HCT116 (cell line): Measurements from ENCODE around the gene CAMP. TPM values are rescaled to one million over a fixed set of nuclear protein-coding genes. Genes with fewer than 3 reads are reported as not detected.

Experiments used
- ATAC-seq: fragments of 200-7000 bp; cut with Tn5 transposase; 2 replicates; pipeline ENCODE4 v1.9.1; 2020; ENCODE audit warnings: mild to moderate bottlenecking, moderate library complexity
- BruUV-seq: library from RNA; stranded (reverse); fragments of 400-500 nt; replicated peaks from 2 replicates; lab custom pipeline; 2021; lab: Mats Ljungman, UMichigan
- CTCF ChIA-PET: fragments of 300-600 bp; sonication (Branson Sonifier 250); formaldehyde crosslinking; loops from one replicate; lab custom pipeline; 2021; ENCODE audit warnings: antibody characterized with exemption; lab: Charles Lee
- POLR2A ChIA-PET: fragments of 300-600, 350-600 bp; sonication (Branson Sonifier 250); formaldehyde crosslinking; loops from one replicate; lab custom pipeline; 2021; ENCODE audit warnings: antibody characterized with exemption; lab: Charles Lee
- RAD21 ChIA-PET, 2 experiments: fragments of 300-600 bp; sonication (Branson Sonifier 250); formaldehyde crosslinking; loops; one replicate each; lab custom pipeline; 2023; ENCODE audit warnings: low total read pairs in 2 of 2; ENCODE audit not compliant: uncharacterized antibody in 2 of 2, unreplicated experiment in 2 of 2, low non-redundant PET in 1 of 2; lab: Charles Lee
- DNase-seq: peaks from one replicate; pipeline ENCODE4 v3.0.0-alpha.2; 2010; ENCODE audit warnings: low read depth, low spot score
- H2AFZ ChIP-seq: fragments of 200-600 bp; shearing (Covaris generic), sonication (generic); 2 replicates; pipeline ENCODE4 v1.6.1; 2017; ENCODE audit warnings: low read depth, mixed run types, mixed read lengths, antibody characterized with exemption, low read length; ENCODE audit not compliant: poor library complexity, severe bottlenecking
- H3K27ac ChIP-seq: 2 replicates; pipeline ENCODE4 v1.5.1; 2012; ENCODE audit warnings: low read depth, low read length
- H3K27me3 ChIP-seq: fragments of 200-600 bp; sonication (generic); 2 replicates; pipeline ENCODE4 v1.6.1; 2016; ENCODE audit warnings: mixed run types, low read length, mixed read lengths; ENCODE audit not compliant: insufficient read depth
- H3K36me3 ChIP-seq, 2 experiments: fragments of 200-500 bp in 1 of 2; fragments of 200-600 bp in 1 of 2; sonication (Bioruptor generic) in 1 of 2; sonication (generic) in 1 of 2; 2 replicates each; pipeline versions ENCODE4 v1.5.1 to v1.6.1; 2014 to 2016; ENCODE audit warnings: low read length in 2 of 2, inconsistent platforms in 1 of 2, mixed read lengths in 1 of 2, mixed run types in 1 of 2; ENCODE audit not compliant: insufficient read depth in 2 of 2, control insufficient read depth in 1 of 2
- H3K4me1 ChIP-seq, 2 experiments: fragments of 200-600 bp in 1 of 2; sonication (generic) in 1 of 2; 2 replicates each; pipeline versions ENCODE4 v1.5.1 to v1.6.1; 2012 to 2017; ENCODE audit warnings: low read length in 2 of 2, inconsistent platforms in 1 of 2, mild to moderate bottlenecking in 1 of 2, mixed read lengths in 1 of 2, mixed run types in 1 of 2, moderate library complexity in 1 of 2; ENCODE audit not compliant: insufficient read depth in 2 of 2, control insufficient read depth in 1 of 2
- H3K4me2 ChIP-seq: fragments of 200-600 bp; sonication (generic); 2 replicates; pipeline ENCODE4 v1.6.1; 2017; ENCODE audit warnings: mixed run types, low read length, mixed read lengths
- H3K4me3 ChIP-seq, 2 experiments: fragments of 200-600 bp in 1 of 2; sonication (generic) in 1 of 2; replicated peaks in 1 of 2; 2 replicates each; pipeline ENCODE4 v1.5.1; 2011 to 2016; ENCODE audit warnings: low read length in 2 of 2, control low read depth in 1 of 2, low read depth in 1 of 2, mild to moderate bottlenecking in 1 of 2, mixed read lengths in 1 of 2, mixed run types in 1 of 2
- H3K79me2 ChIP-seq: fragments of 200-600 bp; sonication (generic); 2 replicates; pipeline ENCODE4 v1.6.1; 2017; ENCODE audit warnings: mild to moderate bottlenecking, mixed run types, low read length, moderate library complexity, mixed read lengths; ENCODE audit not compliant: insufficient read depth
- H3K9ac ChIP-seq: fragments of 200-600 bp; sonication (generic); 2 replicates; pipeline ENCODE4 v1.6.1; 2016; ENCODE audit warnings: low read length, mixed read lengths
- H3K9me2 ChIP-seq: fragments of 200-600 bp; sonication (generic), shearing (Covaris generic); 2 replicates; pipeline ENCODE4 v1.6.1; 2017; ENCODE audit warnings: mixed run types, mild to moderate bottlenecking, moderate library complexity; ENCODE audit not compliant: insufficient read depth
- H3K9me3 ChIP-seq, 2 experiments: fragments of 200-500 bp in 1 of 2; fragments of 200-600 bp in 1 of 2; sonication (Bioruptor generic) in 1 of 2; sonication (generic) in 1 of 2; 2 replicates each; pipeline ENCODE4 v1.6.1; 2014 to 2017; ENCODE audit warnings: low read length in 2 of 2, mixed read lengths in 2 of 2, inconsistent platforms in 1 of 2, low read depth in 1 of 2, mild to moderate bottlenecking in 1 of 2, mixed run types in 1 of 2, moderate library complexity in 1 of 2; ENCODE audit not compliant: control insufficient read depth in 1 of 2, insufficient read depth in 1 of 2
- H4K20me1 ChIP-seq: fragments of 200-600 bp; sonication (generic), shearing (Covaris generic); 2 replicates; pipeline ENCODE4 v1.6.1; 2017; ENCODE audit warnings: mixed run types, mild to moderate bottlenecking, moderate library complexity; ENCODE audit not compliant: insufficient read depth
- CBX3 ChIP-seq: IDR thresholded peaks from 2 replicates; pipeline ENCODE4 v1.6.1; 2012; ENCODE audit warnings: low read depth
- CEBPB ChIP-seq: IDR thresholded peaks from 2 replicates; pipeline ENCODE4 v1.6.1; 2012; ENCODE audit warnings: low read depth
- EZH2 ChIP-seq: fragments of 200-600 bp; sonication (generic); IDR thresholded peaks from 2 replicates; pipeline ENCODE4 v1.6.1; 2017; ENCODE audit warnings: antibody characterized with exemption, mixed run types
- EZH2phosphoT487 ChIP-seq: fragments of 200-600 bp; IDR thresholded peaks from 2 replicates; pipeline ENCODE4 v1.6.1; 2018; ENCODE audit warnings: antibody characterized with exemption, borderline replicate concordance
- MAX ChIP-seq: IDR thresholded peaks from 2 replicates; pipeline ENCODE4 v1.6.1; 2012
- POLR2A ChIP-seq: IDR thresholded peaks from 2 replicates; pipeline ENCODE4 v1.7.0; 2011; ENCODE audit warnings: borderline replicate concordance; ENCODE audit not compliant: insufficient read depth, insufficient read length; ENCODE audit errors: extremely low read depth
- POLR2AphosphoS5 ChIP-seq: IDR thresholded peaks from 2 replicates; pipeline ENCODE4 v1.6.1; 2011; ENCODE audit warnings: mild to moderate bottlenecking, low read depth, low read length, moderate library complexity
- RAD21 ChIP-seq: IDR thresholded peaks from 2 replicates; pipeline ENCODE4 v1.6.1; 2012; ENCODE audit warnings: low read depth, mild to moderate bottlenecking
- REST ChIP-seq: IDR thresholded peaks from 2 replicates; pipeline ENCODE4 v1.6.1; 2012; ENCODE audit warnings: low read depth
- SIN3A ChIP-seq: IDR thresholded peaks from 2 replicates; pipeline ENCODE4 v1.6.1; 2012; ENCODE audit warnings: low read depth
- SP1 ChIP-seq: IDR thresholded peaks from 2 replicates; pipeline ENCODE4 v1.6.1; 2012; ENCODE audit warnings: low read depth
- SRF ChIP-seq: IDR thresholded peaks from 2 replicates; pipeline ENCODE4 v1.6.1; 2012; ENCODE audit warnings: low read depth
- YY1 ChIP-seq: IDR thresholded peaks from 2 replicates; pipeline ENCODE4 v1.6.1; 2011; ENCODE audit warnings: low read length, low read depth, moderate library complexity, mild to moderate bottlenecking; ENCODE audit not compliant: insufficient replicate concordance; ENCODE audit errors: extremely low read depth
- ZNF274 ChIP-seq: fragments of 200-500 bp; sonication (Bioruptor generic); IDR thresholded peaks from 2 replicates; pipeline ENCODE4 v1.6.1; 2014; ENCODE audit warnings: mild to moderate bottlenecking, low read depth, low read length, inconsistent platforms
- intact Hi-C: fragments of 100-400 bp; cut with micrococcal nuclease; formaldehyde crosslinking; loops from 2 replicates; pipeline ENCODE4 v1.10.0; 2022
- total RNA-seq: library from RNA; stranded (reverse); gene quantifications from one replicate; pipeline ENCODE4 v1.2.1, GENCODE V29; 2021; ENCODE audit not compliant: unreplicated experiment
- TF ChIP-seq, protein P1 (sequence below): IDR thresholded peaks from 2 replicates; pipeline ENCODE4 v1.6.1; 2012

Gene CAMP
- total RNA-seq, 1 experiment from 2014 or later, result not detected

DNA sequence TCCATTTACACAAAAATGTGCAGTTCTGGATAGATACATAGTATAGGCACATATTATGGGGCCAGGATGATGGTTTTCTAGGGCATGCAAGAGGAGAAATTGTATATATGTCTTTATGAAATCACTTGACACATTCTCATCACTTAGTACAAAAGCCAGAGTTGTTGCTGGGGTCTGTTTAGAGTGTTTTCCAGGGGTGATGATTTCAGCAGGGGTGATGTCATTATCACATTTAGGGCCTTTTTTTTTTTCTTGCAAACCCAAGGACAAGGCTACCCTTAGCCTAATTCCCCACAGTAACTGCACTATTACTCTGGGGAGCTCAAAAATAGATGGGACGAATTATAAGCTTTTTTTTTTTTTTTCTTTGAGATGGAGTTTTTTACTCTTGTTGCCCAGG is 21.2 kb downstream of the CAMP start (continued):
- TF ChIP-seq REST, result no peak
- TF ChIP-seq SP1, result no peak
- no peak for TF ChIP-seq SRF
- TF ChIP-seq CEBPB, result no peak
- TF ChIP-seq POLR2AphosphoS5, result no peak
- TF ChIP-seq EZH2, result no peak
- TF ChIP-seq, protein P1, sequence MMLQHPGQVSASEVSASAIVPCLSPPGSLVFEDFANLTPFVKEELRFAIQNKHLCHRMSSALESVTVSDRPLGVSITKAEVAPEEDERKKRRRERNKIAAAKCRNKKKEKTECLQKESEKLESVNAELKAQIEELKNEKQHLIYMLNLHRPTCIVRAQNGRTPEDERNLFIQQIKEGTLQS, result no peak
- no peak for TF ChIP-seq SIN3A
- no peak for TF ChIP-seq POLR2A
- TF ChIP-seq MAX, result no peak

DNA sequence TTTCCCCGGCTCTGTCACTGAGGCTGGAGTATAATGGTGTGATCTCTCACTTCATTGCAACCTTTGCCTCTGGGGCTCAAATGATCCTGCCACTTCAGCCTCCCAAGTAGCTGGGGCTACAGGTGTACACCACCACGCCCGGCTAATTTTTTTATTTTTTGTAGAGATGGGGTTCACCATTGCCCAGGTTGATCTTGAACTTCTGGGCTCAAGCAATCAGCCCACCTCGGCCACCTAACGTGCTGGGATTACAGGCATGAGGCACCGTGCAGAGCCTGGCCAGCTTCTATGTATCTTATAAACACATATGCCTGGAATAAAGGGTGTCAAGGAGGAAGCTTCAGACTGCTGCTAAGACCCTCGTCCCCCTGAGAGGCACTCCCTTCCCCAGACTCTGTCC is 21.8 kb downstream of the CAMP start:
- intact Hi-C loops, result no loop called here
- peaks cover 55% of the 10 kb centered on the region for H3K79me2 ChIP-seq
- no peak for TF ChIP-seq CBX3
- no peak for TF ChIP-seq RAD21
- no peak for TF ChIP-seq EZH2phosphoT487
- TF ChIP-seq YY1, result no peak
- TF ChIP-seq, protein P1, result no peak
- no peak for TF ChIP-seq REST
- TF ChIP-seq ZNF274, result no peak
- no peak for TF ChIP-seq MAX

More for the DNA sequence above, 21.8 kb downstream of the CAMP start:
- DNase-seq (no peak), ATAC-seq (no peak)
- H3K4me2 ChIP-seq, result no peak overlapping the region
- peaks cover 11 to 22% of the 10 kb centered on the region in 2 experiments for H3K4me1 ChIP-seq
- ChIA-PET POLR2A (no interaction called here), RAD21 (no interaction called here), CTCF (interaction anchor here (2.1 kb wide), 1 partner anchor 191 kb away, joined by 6 read pairs; no protein-coding TSS in a partner anchor)
- no peaks in the 10 kb centered on the region for H3K9me2 ChIP-seq
- peaks cover 11% of the 10 kb centered on the region in 2 experiments; a peak in 3 of 4 replicates for H3K36me3 ChIP-seq
- H4K20me1 ChIP-seq, result no peaks in the 10 kb centered on the region
- no peaks in the 10 kb centered on the region for H3K9me3 ChIP-seq
- H2AFZ ChIP-seq, result no peak overlapping the region
- H3K27me3 ChIP-seq, result no peaks in the 10 kb centered on the region
- no peak overlapping the region for H3K4me3 ChIP-seq
- no peak overlapping the region for H3K9ac ChIP-seq
- no TSS peak for BruUV-seq
- H3K27ac ChIP-seq, result no peak overlapping the region
